Amygdala (tissue), 56 donors: ENCODE results near the gene FGR.
"Not testable (repeated sequence)": the region's sequence is repeated elsewhere in the genome, so short reads cannot be mapped to it uniquely, and the experiment has no call there.

Source experiments
- DNase-seq, 56 donors: peaks; one replicate each; lab custom pipeline; 2025; lab: John Stamatoyannopoulos, UW

The FGR gene

DNA sequence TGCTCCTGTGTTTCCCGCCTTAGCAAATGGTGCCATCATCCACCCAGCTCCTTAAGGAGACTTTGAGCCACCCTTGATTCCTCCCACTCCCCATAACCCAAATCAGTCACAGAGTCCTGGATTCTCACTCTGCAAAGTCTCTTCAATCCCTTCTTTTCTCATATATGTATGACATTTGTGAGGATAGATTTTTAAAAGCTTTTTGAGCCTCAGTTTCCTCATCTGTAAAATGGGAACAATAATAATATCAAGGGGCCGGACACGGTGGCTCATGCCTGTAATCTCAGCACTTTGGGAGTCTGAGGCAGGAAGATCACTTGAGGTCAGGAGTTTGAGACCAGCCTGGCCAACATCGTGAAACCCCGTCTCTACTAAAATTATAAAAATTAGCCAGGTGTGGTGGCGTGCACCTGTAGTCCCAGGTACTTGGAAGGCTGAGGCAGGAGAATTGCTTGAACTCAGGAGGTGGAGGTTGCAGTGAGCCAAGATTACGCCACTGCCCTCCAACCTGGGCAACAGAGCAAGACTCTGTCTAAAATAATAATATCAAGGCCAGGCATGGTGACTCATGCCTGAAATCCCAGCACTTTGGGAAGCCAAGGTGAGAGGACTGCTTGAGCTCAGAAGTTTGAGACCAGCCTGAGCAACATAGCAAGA is 15.1 kb downstream of the FGR start:
- not testable (repeated sequence) for DNase-seq

DNA sequence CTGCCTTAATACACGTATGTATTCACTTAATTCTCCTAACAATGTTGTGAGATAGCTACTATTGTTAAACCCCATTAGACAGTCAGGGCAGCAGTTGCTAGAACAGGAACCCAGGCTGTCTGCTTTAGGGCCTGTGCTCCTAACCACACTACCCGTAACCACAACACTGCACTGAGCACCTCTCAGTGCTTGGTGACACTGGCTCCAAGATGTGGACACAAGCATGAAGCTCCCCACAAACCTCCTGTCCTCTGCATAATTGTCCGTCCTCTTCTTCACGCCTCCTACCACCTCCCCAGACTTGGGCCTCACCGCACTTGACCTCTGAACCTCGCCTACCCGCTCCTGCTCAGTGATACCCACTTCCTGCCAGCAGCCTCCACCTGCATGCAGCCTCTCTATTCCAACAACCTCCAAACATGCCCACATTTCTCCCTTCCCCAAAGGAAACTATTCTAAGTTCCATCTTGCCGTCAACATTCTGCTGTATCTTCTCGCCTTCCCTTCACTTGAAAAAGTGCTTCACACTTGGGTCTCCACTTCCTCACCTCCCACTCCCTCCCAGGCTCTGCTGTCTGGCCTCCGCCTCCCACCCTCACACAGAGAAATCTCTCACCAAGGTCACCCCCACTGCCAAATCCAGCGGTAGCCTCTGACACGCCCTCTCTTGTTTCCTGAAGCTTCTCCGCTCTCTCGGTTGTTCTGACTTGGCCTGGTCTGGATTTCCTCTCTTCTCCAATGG is 16.5 kb downstream of the FGR start:
- DNase-seq: no peak

DNA sequence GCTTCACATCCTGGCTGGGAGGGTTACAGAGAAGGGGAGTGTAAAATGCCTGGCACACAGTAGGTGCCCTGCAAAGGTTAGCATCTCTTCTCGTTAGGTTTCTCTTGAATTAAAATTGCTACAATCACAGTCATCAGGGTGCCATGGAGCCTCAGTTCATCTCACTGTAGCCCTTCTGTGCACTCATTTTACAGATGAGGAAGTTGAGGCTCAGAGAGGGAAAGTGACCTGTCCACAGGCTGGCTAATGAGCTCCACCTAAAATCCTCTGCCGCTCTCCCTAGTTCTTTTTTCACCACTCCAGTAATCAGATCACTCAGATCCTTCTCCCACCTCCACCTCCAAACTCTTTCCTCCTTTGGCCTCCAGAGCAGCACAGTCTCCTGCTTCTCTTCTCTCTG is 17.6 kb downstream of the FGR start:
- DNase-seq: no peak

DNA sequence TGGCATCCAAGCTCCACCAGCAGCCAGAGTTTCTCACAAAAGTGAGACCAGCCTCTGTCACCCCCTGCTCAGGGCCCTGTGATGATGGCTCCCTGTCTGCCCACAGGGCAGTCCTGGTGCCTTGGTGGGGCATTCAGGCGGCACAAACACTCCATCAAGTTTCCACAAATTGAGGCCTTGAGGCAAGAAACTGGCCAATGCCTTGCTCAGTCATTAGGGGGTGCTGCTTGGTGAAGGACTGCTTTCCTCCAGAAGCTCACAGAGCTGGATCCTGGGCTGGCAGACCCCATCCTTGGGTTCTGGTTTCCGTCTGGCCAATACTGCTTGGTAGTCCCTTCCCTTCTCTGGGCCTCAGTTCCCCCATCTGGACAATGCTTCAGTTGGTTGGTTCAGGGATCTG is 18.5 kb downstream of the FGR start:
- DNase-seq: no peak

DNA sequence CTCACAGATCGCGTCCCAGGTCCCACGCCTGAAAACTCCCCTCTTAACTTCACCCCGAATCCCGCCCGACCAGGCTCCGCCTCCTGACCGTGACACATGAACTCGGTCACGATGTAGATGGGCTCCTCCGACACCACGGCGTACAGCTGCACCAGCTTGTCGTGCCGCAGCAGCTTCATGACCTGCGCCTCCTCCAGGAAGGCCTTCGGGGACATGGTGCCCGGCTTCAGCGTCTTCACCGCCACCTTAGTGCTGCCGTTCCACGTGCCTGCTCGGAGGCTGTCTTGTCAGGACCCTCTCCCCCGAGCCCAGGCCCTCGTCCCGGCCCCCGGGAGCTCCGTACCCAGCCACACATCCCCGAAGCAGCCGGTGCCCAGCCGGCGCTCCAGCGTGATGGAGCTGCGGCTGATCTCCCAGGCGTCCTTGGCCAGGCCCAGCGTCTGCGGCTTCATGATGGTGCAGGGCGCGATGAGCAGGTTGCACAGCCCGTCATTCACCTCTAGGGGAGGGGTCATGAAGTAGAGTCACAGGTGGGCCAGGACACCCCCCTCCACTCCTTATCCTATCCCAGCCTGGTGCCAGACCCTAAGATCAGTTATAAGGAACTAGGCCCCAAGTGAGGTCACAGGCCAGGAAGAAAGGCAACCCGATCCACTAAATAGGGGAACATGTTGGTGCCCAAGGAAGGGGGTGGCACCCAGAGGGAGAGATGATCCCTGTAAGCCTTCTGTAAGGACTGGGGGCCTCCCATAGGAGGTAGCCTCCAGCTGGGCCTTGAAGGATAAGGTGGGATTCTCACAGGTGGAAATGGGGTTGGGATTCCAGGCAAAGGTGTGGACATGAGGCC is 19.4 kb downstream of the FGR start:
- DNase-seq: no peak

DNA sequence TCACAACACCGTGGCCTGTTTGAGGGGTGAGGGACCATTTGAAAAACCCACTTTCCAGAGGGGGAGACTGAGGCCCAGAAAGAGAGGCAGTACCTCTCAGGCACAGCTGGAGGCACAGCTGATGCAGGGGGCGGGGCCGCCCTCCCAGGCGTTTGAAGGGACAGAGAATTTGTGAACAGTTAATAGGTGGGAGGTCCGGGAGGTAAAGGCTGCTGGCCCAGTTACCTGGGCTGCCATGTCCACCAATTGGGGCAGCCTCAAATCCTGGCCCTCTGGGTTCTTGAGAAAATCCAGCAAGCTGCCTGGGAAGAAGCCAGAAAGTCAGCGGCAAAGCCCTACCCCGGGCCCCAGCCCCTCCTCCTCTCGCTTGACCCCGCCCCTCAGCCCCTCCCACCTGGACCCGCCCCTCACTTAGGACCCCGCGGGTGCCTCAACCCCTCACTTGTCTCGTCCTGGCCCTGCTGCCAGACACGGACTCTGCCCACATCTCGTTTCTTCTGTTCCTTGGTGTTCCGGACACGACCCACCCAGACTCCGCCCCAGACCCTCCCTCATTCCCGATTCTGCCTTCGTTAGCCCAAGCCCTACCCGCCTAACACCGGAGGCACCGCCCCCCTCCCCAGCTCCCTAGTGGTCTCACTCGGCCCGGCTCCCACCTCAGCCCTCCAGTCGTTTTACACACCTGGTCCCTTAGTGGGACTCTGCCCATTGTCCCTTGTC is 20.2 kb downstream of the FGR start:
- DNase-seq: no peak

DNA sequence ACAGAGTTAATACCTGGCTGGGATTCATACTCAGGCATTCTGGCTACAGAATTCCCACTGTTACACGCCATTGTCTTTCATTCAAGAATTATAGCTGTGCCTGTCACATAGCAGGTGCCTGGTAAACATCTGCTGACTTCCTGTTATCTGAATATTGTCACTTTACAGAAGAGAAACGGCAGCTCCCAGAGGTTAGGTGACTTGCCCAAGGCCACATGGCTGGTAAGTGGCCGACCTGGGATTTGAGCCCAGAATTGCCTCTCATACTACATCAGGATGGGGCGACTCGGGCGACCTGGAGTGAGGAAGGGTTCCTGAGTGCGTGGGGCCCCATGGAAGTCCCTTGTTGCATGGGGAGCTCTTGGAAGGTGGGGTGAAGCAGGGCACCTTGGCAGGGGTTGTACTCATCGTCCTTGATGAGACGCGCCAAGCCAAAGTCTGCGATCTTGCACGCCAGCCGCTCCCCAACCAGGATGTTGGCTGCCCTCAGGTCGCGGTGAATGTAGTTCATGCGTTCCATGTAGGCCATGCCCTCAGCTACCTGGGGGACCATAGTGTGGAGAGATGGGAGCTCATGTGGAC is 20.9 kb downstream of the FGR start:
- no peak for DNase-seq

DNA sequence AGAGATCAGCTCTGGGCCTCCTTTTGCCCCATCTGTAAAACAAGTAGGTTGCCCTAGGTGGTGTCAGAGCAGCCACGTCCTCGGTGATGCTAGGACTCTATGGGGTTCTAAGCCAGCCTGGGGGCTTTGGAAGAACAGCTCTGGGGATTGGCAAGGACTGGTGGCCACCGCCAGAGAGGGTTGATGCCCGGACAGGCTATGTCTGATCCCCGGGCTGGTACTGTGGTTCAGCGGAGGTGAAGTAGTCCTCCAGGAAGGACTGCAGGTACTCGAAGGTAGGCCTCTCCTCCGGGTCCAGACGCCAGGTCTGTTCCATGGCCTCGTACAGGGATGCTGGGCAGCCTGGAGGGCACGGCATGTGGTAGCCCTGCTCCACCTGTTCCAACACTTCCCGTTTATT is 22.3 kb downstream of the FGR start:
- DNase-seq: no peak

DNA sequence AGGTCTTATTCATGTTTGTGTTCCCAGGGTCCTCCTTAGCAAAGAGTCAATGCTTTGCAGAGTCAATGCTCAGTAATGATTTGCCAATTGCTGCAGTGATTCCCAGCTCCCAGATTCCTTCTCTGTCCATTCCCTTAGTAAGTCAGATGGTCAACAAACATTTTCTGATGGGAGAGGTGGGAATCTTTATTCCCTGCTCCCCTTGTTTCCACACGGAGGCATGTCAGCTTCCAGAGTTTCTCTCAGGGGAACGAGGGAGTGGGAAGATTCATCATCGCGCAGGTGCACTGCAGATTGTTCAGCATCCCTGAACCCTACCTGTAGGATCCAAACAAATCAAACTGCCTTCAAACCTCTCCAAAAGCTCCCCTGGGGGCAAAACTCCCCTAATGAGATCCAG is 23.5 kb downstream of the FGR start:
- DNase-seq: no peak

DNA sequence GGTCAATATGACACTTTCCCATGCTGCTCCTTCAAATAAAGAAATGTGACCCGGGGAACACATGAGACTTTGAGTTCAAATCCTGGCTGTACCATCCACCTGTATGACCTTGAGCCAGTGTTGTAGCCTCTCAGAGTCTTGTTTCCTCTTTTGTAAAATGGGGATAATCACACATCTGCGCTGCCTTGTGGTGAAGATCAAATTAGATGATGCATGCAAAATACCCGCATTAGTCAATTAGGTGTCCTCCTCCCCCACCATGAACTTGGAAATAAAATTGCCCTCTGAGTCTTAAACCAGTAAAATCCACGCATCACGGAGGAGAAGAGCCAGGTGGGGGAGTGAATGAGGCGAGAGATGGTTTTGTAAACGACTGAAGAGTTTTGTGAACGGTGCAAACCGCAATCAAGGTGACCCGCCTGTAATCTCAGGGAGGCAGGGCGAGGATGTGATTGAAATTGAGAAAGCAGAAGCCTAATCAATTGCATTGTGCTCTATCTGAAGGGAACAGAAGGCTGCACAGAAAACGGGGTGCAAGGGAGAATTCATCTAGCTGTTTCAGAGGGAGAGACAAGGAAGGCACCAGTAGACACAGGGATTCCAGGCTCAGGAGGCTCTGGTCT is 25.3 kb downstream of the FGR start:
- DNase-seq: no peak

DNA sequence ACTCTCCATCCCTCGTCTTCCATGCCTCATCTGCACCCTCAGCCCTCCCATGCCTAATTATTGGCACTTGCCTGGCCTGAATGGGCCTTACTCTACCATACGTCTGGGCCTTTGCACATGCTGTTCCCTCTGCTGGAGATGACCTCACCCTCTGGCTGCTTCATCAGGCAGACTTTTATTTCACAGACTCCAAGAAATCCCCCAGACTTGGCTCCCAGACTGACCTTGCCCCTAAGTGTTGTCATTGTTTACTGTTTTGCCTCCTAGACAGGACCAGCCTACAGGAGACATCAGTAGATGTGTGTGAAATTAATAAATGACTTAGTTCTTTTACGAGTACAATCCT is 25.8 kb downstream of the FGR start:
- no peak for DNase-seq

DNA sequence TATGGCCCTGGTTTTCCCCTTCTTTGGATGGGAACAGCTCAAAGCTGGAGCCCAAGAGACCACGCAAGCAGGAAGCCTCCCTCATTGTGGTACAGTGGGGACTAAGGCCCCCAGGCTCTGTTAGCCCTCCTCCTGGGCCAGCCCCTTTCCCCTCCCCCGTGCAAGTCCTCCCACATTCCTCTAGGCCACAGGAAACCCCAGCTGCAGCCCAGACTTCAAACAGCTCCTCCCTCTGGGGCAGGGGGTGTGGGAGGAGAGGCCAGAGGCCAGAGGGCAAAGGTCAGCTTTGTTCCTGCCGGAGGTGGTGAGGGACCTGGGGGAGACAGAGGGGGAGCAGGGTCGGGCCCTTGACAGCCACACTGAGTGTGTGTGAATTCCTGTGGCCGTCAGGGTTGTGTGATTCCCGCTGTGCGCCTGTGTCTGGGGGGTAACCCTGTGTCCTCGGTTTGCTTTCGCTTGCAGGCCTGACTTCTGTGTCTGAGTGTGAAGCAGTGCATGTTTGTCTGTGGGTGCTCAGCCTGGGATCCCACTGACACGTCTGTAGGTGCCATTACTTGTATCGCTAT is 27.7 kb downstream of the FGR start:
- DNase-seq: no peak

DNA sequence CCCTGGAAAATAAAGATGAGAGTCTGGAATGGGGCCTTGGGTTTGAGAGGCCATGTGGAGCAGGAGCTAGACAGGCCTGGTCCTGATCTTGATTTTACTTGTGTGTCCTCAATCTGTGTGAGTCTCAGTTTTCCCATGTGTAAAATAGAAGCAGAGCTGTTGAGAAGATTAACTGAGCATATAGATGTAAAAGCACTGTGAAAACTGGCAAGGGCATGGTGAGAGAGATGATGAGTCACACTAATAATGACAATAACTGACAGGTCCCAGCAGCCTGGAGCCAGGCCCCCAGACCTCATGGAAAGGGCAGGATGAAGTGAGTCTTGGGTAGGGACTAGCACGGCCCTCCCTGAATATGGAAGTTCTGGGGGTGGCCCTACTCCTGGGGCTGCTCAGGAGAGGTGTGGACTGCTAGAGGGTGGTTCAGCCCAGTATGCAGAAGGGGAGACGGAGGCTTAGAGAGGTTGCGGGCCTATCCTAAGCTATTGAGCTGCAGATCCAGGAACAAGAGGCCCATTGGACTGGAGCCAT is 28.2 kb downstream of the FGR start:
- DNase-seq: no peak

DNA sequence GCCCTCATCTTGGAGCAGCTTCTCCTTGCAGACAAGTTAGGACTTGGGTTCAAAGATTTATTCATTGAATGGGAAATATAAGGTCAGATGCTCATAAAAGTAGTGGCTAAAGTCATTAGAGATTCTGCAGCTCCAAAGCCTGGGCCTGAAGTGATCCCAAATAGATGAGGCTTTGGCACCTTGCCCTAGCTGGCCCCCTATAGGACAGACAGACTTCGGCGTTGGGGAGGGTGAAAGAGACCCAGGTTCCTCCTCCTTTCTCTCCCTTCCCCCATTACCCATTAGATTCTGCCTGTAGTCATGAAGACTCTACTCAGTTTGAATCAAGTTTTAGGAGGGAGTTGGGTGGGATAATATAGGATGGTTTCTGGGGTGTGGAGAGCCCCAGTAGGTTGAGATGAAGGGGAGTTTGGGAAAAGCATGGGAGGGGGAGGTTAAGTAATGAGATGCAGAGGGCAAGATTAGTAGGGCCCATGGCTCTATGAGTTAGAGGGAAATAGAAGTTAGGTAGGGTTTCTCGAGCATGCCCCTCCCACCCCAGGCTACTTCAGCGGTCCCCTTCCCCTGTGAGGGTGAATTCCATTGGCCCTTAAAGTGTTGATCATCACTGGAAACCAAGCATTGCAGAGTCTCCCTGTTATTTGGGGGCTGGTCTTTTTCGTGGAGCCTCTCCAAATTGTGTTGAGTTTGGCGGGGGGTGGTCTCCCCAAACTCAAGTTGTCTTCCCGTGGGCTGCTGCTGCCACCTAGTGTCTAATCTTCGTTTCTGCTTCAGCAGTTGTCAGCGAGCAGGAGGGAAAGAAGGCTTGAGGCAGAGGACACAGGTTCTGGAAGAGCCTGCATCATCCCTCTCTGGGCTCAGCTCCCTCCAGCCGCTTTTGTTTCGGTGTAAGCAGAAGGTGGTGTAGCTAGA is 28.9 kb downstream of the FGR start:
- DNase-seq: peak in 42 of 56 donors; percentile 9 to 78 (median 36)

DNA sequence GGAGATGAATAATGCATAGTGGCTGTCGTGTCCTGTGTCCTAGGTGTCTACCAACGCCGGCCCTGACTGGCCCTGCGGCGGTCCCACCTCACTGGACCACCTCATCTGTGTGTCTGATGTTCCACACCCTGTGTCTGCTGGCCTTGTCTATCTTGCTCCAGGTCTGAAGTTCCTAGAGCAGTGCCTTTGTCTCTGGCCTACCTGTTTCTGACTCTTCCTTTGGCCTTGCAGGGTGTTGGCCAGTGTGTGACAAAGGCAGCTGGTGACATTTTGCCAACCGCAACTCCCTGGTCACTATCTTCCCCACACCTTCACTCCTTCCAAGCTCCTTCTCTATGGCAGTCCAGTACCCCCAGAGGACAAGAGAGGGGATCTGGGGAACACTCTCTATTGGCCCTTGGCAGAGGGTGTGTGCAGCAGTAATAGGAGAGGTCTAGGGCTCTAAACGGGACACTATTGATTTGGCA is 29.7 kb downstream of the FGR start:
- no peak for DNase-seq

DNA sequence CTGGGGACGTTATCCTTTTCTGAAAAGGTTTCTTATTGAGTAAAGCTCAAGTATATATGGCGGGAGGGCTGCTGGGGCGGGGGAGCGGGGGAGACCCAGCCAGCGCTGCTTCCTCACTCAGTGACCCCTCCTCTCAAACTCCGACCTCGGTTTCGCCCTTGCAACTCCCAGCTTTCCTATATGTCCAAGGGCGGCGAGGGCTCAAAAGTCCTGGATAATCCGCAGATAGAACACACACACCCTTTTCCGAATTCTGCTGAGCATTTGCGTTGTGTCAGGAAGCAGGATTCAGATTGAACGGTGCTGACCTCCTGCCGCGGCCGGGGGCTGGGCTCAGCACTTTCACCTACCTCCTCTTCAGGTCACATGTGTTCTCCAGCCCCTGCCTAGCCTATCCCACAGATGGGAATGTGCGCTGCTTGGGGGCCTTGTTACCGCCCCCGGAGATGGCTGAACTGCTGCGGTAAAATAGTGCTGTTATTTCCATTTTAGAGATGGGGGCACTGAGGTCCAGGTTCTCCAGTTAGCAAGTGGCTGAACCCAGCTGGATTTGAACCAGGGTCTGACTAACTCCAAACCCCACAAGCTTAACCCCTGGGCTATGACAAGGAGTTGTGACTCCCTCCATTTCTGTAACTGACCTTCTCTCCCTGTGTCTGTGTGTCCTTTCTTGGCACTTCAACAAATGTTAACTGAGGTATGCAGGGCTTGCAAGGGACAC is 30.2 kb downstream of the FGR start:
- DNase-seq: no peak
